Stimulated activated CD4-positive, alpha-beta T cell treated with anti-CD3 and anti-CD28 coated beads, TNF-alpha, amount 100 ng/mL, for 4 hours (primary cell): ENCODE measurements around the gene IGFN1.

Experiments used
- DNase-seq, 3 experiments: peaks; one replicate each; pipeline ENCODE4 v3.0.0-alpha.2; 2020; ENCODE audit warnings: low read depth in 3 of 3

IGFN1 gene

DNA sequence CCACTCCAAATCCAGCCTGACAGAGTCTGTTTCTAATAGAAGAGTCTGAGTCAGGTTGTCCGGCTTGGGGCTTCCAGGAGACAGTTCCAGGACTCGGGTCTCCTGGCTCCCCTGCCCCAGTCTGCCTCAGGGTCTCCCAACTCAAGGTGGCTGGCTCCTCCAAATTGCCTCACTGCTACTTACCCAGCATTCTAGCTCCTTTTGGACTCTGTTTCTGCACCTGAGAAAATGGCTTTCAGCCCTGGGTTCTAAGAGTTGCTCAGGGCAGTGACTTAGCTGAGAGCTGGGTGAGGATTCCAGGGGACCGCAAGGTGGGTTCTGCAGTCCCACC is 5.5 kb upstream of the IGFN1 start:
- no peak for DNase-seq

- no peak for DNase-seq
Measured at GRCh38 chr1:201185527-201186128, 5.0 kb upstream of the IGFN1 start.

DNA sequence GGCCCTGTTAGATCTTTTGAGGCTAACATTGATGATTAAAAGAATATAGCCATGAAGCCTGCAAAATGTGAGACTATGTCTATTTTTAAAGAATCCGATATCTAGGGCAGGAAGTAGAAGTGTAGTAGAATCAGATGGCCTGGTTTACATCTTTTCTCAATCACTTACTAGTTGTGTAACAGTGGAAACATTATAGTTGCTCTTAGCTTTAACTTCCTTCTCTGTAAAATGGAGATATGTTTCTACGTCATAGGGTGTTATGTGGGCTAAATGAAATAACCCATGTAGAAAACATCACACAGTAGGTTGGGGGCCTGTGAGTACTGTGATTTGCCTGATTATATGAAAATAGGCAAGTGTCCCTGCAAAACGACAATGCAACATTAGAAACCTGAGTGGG is 4.4 kb upstream of the IGFN1 start:
- no peak for DNase-seq

DNA sequence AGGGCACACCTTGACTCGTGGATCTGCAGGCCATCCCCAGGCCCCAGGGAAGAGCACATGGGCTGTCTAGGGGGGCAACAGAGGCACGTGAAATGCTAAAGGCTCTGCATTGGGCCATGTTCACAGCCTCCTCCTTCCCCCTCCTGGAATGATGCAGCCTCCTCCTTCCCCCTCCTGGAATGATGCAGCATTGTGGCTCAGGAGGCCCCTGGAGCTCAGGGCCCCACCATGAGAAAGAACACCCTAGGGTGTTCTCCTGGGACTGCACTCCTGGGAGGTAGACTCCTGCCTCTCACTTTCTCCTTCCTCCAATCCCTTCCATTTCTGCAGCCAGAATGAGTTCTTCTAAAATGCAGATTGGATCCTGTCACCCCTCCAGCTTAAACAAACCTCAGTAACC is 1.5 kb upstream of the IGFN1 start:
- DNase-seq: no peak

DNA sequence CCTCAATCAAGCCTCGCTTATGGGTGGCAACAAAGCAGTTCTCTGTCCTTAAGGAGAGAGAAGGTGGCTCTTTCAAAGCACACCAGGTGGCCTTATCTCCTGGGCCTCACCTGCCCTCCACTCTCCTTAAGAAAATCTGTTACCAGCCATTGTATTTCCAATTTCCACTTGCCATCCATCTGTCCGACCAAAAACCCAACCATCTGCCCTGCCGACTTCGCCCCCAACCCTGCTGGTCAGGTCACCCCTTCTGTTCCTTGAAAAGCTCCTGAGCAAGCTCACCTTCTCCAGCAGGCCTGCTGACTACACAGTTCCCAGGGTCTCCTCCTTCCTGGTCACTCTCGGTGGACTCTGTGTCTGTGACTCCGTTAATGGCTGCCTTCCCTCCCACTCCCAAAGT is 619 bp upstream of the IGFN1 start:
- no peak for DNase-seq

GRCh38 chr1:201191653-201192260 is 1.1 kb downstream of the IGFN1 start:
- DNase-seq: no peak

- no peak for DNase-seq
Measured at GRCh38 chr1:201192261-201192788, 1.7 kb downstream of the IGFN1 start.

DNA sequence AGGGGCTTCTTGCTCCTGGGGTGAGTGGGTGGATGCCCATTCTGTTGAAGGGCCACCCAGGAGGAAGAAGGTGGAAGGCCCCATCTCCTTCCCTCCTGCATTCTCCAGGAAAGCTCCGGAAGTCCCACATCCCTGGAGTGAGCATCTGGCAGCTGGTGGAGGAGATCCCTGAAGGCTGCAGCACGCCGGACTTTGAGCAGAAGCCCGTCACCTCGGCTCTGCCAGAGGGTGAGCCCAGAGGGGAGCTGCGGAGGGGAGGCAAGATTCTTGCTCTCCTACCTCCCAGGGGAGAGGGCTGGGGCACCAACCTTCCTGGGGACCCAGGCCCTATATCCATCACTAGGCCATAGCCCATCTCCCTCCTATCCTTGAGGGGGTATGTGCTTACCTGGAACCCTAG is 3.4 kb downstream of the IGFN1 start:
- DNase-seq: no peak

GRCh38 chr1:201198598-201198997 is 8.0 kb downstream of the IGFN1 start:
- DNase-seq: no peak

GRCh38 chr1:201205036-201205435 is 14.4 kb downstream of the IGFN1 start:
- DNase-seq: no peak

DNA sequence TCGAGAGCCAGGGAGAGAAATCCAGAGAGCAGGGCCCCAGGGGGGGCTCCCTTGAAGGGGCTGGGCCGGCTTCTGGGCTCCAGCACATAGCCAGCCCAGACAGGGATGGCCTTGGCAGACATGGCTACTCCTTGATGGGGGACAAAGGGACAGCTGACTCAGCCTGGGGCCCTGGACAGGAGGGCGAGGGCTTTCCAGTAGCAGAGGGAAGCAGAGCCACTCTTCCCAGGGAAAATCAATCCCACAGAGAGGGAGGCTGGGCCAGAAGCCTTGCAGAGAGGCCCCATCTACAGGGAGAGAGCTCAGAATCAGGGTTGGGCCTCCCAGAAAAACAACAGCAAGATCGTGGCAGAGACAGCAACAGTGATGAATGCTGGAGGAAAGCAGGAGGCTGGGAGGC is 15.6 kb downstream of the IGFN1 start:
- DNase-seq: no peak

GRCh38 chr1:201207046-201207445 is 16.4 kb downstream of the IGFN1 start:
- no peak for DNase-seq

DNA sequence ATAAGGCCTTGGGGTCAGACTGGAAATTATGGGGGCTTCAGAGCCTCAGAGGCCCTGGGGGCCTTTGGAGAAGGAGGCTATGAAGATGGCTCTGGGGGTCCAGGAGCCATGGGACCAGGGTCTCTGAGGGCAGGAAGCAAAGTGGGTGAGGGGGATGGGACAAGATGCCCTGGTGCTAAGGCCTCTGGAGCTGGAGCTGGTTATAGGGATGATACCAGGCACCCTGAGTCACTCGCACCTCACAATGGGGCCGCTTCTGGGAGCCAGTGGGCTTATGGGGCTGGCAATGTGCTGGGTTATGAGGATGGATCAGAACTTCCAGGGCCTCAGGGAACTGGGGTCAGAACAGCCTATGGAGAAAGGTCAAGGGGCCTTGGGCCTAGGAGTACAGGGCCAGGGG is 17.6 kb downstream of the IGFN1 start:
- no peak for DNase-seq

GRCh38 chr1:201212056-201212455 is 21.4 kb downstream of the IGFN1 start:
- DNase-seq: no peak

GRCh38 chr1:201212461-201213055 is 21.9 kb downstream of the IGFN1 start:
- no peak for DNase-seq

- DNase-seq: no peak
Measured at GRCh38 chr1:201213106-201213770, 22.6 kb downstream of the IGFN1 start.

GRCh38 chr1:201213926-201214325 is 23.3 kb downstream of the IGFN1 start:
- no peak for DNase-seq

DNA sequence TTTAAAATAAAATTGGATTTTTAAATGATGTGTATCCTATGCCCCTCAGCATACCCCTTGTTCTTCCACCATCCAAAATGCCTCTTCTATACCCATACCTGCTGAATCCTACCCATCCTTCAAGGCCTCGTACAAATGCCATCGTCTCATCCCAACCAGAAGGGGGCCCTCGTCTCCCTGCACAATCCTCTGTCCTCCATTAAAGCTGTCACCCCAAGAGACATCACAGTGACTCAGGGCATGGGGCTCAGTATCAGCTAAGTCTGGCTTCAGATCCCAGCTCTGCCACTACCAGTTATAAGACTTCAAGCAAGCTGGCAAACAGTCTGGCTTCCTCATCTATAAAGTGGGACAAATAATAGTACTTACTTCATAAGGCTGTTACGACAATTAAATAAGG is 23.8 kb downstream of the IGFN1 start:
- no peak for DNase-seq

DNA sequence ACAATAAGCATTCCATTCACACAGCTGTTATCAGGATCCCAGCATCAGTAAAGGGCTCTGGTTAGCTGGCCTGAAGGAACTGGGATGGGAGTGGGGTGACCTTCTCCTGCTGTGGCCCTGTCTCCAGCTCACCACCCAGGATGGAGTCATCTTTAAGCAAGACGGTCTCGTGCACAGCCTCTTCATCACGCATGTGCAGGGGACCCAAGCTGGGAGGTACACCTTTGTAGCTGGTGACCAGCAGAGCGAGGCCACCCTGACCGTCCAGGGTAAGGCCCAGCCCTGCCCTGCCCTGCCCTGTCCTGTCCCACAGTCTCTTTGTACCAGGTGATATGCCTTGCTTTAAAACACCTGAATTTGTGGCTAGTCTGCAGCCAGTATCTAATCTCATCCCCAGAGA is 24.3 kb downstream of the IGFN1 start:
- no peak for DNase-seq

GRCh38 chr1:201215531-201216357 is 25.1 kb downstream of the IGFN1 start:
- DNase-seq: no peak

DNA sequence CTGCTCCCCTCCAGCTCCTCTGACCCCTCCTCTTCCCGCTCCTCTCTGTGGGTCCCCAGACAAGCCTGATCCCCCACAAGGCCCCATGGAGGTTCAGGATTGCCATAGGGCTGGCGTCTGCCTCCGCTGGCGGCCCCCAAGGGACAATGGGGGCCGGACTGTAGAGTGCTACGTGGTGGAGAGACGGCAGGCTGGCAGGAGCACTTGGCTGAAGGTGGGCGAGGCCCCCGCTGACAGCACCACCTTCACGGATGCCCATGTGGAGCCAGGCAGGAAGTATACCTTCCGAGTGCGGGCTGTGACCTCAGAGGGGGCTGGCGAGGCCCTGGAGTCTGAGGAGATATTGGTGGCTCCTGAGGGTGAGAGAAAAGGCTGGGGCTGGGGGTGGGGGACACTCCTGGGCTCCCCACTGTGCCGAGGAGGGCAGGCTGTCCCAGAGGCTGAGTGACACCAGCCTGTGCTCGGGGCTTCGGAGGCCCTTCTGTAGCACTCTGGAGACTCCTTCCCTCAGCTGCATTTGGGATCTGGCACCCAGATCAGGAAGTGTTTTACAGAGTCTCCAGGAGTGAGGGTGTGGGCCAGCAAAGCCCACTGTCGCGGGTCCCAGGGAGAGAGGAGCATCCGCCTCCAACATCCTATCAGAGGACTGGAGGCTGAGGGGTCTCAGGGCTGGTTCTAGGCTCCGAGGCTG is 25.9 kb downstream of the IGFN1 start:
- no peak for DNase-seq

- no peak for DNase-seq
Measured at GRCh38 chr1:201217146-201217545, 26.5 kb downstream of the IGFN1 start.
